CD4-positive, alpha-beta T cell treated with Interferon gamma for 1 hour (primary cell): ENCODE data around the gene NELFB.

ENCODE experiments used
- DNase-seq: peaks from one replicate; pipeline ENCODE4 v3.0.0-alpha.2; 2020

The NELFB gene

DNA sequence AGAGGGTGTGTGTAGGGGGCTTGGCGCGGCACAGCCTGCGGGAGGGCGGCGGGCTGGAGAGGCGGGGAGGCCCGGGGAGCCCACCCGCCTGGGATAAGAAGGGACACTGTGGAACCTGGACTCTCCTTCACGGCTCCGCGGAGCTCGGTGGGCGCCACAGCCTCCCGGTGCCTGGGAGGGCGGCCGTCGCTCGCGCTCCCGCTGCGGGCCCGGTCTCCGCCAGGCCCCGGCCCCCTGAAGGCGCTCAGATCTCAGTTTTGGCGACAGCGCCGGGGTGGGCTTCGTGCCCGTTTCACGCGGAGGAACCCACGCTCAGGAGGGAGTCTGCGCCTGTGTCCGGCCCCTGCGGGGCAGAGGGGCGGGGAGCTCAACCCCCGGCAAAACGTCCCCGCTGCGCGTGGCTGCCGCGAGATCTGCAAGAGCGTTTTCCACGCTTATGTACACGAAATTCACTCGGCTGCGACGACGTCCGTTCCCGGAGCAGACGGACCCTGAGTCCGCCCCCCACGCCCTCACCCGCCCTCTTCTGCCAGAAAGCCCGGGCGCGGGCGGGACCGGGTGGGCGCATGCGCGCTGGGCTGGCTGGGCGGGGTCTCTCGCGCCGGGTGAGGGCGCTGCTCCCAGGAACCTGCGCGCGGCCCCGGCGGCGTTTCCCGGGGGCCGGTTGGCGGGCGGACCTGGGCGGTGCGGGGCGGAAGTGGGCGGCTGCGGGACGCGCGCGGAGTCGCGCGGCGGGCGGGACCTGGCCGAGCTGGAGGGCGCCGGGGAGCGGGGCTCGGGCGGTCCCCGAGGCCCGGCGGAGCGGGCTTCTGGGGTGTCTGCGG, at the start of gene NELFB:
Gene NELFB, plus strand, starts transcription at position 704 of the 824 bp plus-strand sequence.
- peak; percentile 91 for DNase-seq

DNA sequence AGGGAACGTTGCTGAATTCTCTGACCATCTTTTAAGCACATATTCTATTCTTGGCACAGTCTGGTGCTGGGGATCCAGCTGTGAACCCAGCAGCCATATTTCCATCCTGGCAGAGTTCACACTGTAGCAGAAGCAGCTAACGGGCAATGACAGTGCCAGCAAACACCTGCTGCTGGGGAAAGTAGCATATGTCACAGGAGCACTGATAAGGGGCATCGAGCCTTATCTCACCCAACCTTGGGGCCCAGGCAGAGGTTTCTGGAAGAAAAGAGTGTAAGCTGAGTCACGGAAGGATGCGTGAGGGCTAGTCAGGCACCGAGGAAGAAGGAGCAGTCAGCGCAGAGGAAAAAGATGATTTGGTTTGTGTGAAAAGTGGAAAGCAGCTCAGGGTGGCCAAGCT, 48.5 kb upstream of the NELFB start:
- no peak for DNase-seq

DNA sequence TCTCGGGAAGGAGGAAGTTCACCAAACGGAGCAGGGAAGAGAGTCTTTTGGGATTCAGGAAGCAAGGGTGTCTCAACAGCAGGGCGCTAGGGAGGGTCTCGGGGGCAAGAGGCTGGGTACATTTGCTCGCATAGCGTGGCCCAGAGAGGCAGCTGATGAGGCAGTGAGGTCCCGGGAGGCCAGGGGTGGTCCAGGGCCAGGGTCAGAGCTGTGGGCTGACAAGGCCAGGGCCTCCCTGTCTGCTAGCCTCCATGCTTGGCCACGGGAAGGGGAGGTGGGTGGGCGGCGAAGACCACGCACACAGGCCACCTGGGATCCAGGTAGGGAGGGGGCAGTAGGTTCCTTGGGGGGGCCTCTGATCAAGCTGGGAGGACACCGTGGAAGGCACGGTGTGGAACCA, 43.6 kb upstream of the NELFB start:
- DNase-seq: no peak

DNA sequence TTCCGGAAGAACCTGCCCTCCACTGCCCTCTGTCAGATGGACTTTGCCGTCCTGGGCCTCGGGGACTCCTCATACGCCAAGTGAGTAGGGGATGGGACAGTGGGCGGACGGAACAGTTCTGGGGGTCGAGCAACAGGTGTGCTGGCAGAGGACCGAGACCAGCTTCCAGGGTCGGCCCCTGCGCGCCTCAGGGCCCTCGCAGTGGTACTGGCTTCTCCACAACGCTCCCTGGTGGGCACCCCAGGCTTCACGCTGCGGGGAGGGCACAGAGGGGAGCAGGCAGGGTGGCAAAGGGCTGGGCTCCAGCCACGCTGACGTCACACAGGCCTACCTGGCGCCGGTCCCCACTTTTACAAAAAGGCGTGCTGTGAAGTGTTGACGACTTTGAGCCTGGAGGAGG, 42.6 kb upstream of the NELFB start:
- no peak for DNase-seq

DNA sequence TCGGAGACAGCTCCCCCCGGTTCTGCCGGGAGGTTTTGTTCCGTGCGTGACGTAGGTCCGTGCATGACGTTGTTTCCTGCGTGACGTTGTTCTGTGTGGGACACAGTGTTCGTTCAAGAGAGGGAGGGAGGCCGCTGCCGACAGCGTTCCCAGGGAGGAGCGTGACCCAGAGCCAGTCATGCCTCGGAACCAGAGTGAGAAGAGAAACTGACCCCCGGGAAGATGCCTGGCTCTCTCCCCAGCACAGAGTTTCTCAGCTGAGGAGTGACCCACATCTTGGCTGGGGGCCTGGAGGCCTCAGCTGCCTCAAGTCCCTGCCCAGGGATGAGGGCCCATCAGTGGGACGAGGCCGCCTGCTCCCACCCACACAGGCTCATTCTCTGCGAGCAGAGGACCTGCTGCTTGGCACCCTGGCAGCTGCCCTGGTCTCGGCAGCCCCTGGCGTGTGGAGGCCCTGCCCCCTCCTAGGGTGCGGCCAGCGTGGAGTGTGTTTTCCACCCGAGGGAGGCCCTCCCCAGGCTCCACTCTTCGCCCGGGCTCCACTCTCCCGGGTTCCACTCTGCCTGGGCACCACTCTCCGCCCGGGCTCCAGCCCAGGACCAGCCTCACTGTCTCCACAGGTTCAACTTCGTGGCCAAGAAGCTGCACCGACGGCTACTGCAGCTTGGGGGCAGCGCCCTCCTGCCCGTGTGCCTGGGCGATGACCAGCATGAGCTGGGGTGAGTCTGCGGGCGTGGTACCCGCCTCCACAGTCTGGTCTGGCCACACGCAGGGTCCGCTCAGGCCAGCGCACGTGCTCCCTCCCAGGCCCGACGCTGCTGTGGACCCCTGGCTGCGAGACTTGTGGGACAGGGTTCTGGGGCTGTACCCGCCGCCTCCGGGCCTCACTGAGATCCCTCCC, 41.7 kb upstream of the NELFB start:
- DNase-seq: no peak

DNA sequence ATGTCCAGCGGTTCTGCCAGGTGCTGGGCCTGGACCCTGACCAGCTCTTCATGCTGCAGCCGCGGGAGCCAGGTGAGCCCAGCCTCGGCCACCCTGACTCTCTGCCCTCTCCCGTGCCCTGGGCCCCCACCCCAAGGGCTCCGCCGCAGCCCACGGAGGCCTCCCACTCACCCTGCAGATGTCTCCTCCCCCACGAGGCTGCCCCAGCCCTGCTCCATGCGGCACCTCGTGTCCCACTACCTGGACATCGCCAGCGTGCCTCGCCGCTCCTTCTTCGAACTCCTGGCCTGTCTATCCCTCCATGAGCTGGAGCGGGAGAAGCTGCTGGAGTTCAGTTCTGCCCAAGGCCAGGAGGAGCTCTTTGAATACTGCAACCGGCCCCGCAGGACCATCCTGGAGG, 40.5 kb upstream of the NELFB start:
- no peak for DNase-seq

DNA sequence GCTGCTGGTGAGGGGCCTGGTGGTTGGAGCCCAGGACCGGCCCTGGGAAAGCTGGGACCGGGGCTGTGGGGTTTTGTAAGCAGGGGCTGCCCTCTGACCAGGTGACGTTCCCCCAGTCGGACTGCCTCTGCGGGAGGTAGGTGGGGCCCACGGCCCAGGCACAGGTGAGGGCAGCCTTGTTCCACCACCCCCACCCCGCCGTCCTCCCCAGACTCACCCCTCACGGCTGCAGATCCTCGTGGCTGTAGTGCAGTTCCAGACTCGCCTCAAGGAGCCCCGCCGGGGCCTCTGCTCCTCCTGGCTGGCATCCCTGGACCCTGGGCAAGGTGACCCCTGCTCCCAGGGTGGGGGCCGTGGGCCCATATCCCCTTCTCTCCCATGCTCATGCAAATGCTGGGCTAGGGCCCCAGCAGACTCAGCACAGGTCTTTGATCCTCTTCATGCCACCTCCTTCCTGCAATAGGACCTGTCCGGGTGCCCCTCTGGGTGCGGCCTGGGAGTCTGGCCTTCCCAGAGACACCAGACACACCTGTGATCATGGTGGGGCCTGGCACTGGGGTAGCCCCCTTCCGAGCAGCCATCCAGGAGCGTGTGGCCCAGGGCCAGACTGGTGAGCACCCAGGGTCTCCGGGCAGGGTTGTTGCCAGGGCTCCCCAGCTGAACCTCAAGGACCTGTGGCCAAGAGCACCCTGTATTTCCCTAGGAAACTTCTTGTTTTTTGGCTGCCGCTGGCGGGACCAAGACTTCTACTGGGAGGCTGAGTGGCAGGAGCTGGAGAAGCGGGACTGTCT, 39.7 kb upstream of the NELFB start:
- no peak for DNase-seq

DNA sequence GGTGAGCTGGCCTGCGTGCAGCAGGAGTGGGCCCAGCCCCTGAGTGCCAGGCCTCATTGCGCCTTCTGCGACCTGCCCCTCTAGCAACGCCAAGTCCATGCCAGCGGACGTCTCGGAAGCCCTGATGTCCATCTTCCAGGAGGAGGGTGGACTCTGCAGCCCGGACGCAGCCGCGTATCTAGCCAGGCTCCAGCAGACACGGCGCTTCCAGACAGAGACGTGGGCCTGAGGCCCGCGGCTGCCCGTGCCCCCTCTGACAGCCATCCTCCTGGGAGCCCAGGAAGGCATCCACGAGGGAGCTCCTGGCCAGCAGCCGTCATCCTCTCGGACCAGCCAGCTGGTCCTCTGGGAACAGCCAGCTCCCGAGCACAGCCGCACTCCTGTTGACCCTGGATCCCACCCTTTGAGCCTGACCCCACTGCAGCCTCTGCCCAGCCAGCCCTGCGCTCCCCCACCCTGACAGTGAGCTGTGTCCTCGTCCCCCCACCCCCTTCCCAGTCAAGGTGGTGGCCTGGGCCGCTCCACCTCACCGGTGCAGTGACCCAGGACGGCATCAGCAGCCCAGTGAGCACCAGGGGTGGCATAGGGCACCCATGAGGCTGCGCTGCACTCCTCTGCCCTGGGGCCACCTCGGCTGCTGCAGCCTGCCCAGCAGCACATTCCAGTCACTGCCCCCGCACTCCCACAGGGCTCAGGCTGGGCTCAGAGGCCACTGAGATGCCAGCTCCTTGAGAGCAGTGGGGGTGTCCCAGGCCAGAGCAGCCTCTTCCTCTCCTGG, 38.8 kb upstream of the NELFB start:
- no peak for DNase-seq

DNA sequence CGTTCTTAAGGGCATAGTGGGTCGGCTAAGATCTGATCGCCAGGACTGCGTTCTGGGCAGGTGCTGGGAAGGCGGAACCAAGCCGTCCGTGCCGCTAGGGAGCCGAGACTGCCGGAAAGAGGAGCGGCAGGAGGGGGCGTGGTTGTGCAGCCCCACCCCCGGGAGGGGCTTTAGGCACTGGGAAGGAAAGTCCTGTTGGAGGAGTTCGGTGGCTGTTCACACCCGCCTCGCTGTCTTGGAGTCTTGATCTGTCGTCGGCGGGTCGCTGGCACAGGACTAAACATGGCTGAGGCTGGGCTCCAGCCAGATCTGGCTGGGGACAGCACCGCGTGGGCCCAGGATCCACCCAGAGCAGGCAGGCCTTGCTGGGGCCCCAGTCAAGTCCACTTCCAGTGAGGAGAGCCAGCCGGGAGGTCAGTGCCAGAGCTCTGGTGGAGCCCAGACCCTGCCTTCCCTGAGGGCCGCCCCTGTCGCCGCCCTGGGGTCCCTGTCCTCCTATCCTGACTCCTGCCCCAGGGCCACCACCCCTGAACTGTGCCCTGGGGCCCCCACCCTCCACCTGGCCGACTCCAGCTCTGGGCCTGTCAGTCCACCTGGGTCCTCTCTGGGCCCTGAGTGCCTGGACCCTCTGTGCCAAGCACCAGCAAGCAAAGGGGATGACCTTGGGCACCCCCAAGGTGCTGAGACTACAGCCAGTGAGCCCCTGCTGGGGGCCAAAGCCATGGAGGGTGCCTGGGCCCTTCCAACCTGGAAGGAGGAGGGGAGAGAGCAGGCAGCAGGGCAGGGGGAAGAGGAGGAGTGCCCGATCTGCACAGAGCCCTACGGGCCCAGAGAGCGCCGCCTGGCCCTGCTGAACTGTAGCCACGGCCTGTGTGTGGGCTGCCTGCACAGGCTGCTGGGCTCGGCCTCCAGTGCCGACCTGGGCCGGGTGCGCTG, 37.6 kb upstream of the NELFB start:
- no peak for DNase-seq

DNA sequence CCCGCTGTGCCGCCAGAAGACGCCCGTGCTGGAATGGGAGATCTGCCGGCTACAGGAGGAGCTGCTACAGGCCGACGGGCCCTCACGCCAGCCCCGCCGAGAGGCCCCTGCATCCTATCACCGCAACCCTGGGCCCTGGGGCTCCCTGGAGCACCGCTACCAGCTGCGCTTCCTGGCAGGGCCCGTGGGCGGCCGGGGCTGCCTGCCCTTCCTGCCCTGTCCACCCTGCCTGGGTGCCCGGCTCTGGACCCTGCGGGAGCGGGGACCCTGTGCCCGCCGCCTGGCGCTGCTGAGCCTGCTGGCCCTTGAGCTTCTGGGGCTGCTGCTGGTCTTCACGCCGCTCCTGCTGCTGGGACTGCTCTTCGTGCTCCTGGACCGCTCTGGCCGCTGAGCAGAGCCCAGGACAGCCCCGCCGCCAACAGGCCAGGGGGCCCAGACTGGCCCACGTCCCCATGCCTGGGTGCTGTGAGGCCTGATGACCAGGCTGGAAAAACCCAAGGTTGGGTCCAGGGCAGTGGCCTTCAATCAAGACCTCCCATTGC, 36.8 kb upstream of the NELFB start:
- DNase-seq: no peak

DNA sequence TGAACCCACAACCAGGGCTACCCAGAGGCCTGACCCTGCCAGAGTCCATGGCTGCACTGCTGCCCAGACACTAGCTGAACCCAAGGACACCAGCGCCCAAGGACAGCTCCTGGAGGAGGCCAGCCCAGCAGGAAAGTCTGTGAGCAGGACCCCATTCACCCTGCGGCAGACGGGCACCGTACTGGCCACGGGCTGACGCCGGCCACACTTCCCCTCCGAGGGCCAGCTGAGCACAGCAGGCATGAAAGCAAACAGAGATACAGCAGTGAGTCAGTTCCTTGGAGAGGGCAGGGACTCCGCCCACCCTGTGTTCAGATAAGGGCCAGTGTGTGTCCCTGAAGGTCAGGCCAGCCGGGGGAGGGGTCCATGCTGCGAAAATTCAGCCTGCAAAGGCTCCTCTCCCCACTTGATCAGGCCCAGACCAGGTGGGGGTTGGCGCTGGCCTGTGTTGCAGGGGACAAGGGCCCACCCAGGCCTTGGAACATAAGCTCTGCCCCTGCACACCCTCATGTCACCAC, 36.3 kb upstream of the NELFB start:
- DNase-seq: no peak

DNA sequence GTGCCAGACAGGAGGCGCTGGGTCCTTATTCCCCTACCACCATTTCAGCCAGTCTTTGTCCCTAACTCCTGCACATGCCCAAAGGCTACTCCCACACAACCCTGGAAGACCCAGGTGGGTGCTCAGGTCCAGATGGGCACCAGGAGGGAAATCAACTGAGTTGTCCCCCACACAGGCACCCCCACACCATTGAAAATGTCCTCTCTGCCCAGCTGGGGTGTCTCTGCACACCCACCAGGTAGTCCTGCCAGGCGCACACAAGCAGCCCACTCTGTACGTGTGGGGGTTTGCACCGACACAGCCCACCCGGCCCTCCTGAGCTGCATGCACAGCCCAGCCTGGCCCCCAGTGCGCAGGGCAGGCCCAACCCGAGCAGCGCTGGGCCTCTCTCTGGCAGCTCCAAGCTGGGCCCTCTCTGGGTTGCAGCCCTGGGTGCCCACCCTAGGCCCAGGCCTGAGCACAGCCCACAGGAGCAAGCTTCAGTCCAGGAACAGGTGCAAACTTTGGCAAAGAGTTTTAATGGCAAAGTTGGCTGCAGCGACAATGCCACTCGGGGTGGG, 35.3 kb upstream of the NELFB start:
- DNase-seq: no peak

DNA sequence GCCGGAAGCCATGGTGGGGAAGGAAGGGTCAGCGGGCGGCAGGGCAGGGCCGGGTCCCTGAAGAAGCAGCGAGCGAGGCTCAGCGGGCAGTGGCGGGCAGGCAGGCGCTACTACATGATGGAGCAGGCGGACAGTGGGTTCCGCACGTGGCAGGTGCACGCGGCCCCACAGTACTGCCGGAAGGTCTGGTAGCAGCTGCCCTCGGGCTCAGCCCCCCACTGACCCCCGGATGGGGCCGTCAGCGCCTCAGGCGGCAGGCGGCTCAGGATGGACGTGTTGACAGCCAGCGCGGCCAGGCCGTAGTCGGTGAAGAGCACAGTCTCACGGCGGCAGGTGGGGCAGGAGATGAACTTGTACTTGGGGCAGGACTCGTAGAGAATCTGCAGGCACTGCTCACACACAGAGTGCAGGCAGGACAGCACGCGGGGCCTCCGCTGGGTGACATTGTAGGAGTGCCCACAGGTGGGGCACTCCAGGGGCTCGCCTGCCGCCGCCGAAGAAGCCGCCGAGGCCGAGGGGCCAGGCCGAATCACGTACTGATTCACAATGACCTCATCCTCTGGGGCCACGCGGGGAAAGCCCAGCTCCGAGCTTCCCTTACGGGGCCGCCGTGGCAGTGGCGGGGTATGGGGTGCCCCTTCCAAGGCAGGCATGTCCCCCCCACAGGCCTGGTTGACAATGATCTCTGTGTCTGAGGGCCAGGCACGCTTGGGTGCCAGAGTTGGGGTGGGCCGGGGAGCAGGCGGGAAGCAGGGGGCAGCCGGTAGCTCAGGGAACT, 34.6 kb upstream of the NELFB start:
- no peak for DNase-seq

DNA sequence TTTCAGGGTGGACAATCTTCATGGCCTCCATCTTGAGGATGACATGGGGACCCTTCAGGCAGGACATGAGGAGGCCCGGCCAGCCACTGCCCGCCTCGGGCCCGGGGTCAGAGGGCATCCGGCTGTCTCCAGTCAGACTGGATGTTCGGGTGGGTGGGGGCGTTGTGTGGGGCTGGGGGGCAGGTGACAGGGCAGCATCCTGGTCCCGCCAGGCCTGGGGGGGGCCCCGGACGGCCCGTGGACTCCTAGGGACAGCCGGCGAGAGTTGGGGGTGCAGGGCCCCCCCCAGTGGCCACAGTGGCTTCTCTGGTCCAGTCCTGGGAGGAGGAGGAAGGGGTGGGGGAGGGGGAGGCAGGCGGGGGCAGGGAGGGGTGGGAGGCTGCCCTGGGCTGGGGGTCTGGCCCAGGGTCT, 34.0 kb upstream of the NELFB start:
- DNase-seq: no peak

DNA sequence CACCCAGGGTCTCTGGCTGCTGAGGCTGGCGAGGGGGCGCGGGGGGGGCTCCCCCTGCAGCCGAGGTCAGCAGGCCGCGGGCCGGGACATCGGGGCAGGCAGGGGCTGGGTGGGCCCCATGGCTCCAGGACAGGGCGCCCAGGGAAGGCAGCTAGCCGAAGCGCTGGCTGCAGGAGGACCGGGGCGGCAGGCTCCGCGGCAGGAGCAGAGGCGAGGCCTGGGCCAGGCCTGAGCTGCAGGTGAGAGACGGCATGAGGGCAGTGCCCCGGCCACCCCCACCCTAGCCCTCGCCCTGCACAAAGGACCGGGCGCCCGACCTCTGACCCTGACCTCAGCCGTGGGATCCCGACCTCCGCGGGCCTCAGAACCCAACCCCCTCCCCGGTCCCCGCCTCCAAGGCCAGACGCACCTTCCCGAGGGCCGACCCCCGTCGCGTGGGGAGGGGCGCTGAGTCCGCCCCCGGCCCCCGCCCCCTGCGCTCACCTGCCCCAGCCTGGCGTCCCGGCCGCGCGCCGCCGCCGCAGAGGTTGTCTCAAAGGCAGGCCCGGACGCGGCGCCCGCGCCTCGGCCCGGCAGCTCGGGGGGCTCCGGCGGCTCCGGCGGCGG, 33.5 kb upstream of the NELFB start:
- no peak for DNase-seq

DNA sequence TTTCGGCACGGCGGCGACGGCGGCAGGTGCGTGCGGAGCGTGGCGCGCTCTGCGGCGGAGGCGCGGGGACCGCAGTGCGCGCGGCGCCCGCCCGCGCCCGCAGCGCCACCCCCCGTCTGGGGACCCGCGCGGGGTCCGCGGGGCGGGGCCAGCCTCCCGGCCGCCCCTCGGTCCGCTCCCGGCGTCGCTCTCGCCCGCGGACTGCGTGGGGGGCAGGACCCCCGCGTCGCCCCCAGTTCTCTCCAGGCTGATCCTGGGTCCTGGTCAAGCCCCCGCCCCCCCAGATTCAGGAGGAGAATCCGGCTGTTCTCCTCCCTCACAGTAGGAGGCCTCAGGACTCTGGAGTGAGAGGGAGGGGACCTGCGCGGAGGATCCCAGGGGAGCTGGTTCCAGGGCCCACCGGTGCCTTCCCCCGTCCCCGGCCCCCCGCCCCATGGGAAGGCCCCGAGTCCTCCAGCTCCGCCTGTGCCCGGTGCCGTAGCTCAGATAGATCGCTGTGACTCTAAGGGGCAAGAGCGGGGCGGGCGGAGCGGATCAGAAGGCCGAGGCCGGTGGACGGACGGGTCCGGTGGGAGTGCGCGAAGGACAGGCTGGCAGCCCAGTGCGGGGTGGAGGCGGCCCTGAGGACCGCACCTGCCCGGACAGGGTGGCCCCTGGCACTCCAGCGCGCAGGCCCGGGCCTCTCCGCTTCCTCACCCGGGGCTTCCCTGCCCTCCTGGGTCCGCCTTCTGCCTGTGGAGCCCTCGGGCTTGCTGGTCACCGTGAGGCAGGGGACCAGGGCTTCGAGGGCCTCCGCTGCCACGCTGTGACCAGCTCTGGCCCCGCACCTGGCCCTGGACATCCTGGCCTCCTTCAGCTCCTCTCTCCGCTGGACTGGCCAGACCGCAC, 32.7 kb upstream of the NELFB start, which contains the start of gene RNF208:
Gene RNF208, minus strand, starts transcription at position 51 of the 888 bp plus-strand sequence. CDS start 1,028 bp downstream, outside the sequence.
- no peak for DNase-seq

DNA sequence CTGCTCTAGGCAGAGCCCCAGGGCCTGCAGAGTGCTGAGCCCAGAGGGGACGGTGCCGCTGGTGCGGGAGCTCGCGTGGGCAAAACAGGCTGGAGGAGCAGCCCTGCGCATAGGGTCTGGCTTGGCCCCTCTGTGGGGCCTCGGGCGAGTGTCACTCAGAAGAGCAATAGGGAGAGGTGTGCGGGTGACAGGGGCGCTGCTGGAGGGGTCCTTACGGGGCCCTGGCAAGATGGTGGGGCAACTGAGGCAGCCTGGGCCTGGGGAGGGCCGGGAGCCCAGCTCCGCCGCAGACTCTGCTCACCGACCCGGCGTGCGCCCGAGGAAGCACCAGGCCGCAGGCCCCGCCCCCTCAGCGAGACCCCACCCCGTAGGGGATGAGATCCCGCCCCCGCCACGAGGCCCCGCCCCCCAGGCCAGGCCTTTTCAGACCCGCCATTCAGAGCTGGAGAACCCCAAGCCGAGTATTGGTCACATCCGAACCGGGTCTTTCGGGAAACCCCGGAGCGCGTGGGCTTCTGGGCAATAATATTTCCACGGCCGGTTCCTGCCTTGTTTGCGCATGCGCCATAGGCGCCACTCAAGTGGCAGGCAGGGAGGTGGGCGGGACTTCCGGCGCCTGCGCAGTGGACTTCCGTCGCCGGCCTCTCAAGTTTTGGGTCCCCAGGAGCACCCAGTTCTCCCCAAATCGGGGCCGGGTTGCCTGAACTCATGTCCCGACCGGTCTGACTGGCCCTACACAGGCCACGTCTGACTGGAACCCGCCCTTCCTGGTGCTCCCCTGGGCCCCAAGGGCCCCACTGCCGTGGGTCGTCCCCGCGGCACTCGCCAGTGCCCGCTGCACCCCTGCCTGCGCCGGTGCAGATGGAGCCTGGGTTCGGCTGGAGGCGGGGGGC, 31.8 kb upstream of the NELFB start:
- DNase-seq: peak; percentile 99
